ENCODE measurements around the gene LETM1. TPM values are rescaled to one million over a fixed set of nuclear protein-coding genes. Genes with fewer than 3 reads are reported as not detected.

Gene LETM1
- total and polyA plus RNA-seq, 2 of the 13 experiments (the other 11 are each of a cell fraction or from before 2014, with no cell fraction given) = 9.7 to 41.6 TPM

DNA sequence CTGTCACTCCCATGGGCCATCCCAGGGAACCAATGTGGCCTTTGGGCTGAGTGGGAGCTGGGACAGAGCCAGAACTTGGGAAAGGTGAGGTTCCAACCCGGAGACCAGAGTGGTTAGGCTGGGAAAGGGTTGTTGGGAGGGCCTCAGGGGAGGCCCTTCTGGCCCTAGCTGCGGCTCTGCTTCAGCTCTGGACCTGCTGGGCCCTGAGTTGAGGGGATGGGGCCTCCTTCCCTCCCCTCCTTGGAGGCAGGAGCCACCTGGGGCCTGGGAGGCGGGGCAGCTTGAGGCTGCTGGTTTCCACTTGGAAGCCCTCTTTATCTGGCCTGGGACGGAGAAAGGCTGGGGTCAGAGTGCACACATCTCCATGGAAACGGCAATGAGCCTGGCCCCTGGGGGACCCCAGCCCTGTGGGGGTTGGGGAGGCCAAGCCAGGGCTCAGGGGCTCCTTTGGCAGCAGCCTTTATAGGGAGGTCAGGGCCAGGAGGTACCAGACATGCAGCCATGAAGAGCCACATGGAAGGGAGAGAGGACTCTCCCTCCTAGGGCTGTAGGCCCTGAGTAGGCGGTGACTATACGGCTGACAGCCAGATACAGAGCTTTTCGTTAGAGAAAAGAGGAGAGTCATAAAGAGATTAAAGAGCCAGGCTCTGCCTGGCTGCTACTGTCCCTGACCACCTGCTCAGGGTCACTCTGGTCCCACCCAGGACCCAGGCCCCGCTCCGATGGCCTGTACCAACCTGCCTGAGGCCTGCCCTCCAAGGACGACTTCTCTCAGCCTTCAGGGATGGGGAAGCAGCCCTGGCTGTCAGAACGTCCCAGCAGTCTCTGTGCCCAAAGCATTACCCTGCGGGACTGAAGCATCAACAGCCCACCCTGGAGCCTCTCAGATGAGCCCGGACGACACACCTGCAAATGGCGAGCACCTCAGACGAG lies 8.4 kb upstream of the LETM1 start (continued):
- TF ChIP-seq, protein P1, sequence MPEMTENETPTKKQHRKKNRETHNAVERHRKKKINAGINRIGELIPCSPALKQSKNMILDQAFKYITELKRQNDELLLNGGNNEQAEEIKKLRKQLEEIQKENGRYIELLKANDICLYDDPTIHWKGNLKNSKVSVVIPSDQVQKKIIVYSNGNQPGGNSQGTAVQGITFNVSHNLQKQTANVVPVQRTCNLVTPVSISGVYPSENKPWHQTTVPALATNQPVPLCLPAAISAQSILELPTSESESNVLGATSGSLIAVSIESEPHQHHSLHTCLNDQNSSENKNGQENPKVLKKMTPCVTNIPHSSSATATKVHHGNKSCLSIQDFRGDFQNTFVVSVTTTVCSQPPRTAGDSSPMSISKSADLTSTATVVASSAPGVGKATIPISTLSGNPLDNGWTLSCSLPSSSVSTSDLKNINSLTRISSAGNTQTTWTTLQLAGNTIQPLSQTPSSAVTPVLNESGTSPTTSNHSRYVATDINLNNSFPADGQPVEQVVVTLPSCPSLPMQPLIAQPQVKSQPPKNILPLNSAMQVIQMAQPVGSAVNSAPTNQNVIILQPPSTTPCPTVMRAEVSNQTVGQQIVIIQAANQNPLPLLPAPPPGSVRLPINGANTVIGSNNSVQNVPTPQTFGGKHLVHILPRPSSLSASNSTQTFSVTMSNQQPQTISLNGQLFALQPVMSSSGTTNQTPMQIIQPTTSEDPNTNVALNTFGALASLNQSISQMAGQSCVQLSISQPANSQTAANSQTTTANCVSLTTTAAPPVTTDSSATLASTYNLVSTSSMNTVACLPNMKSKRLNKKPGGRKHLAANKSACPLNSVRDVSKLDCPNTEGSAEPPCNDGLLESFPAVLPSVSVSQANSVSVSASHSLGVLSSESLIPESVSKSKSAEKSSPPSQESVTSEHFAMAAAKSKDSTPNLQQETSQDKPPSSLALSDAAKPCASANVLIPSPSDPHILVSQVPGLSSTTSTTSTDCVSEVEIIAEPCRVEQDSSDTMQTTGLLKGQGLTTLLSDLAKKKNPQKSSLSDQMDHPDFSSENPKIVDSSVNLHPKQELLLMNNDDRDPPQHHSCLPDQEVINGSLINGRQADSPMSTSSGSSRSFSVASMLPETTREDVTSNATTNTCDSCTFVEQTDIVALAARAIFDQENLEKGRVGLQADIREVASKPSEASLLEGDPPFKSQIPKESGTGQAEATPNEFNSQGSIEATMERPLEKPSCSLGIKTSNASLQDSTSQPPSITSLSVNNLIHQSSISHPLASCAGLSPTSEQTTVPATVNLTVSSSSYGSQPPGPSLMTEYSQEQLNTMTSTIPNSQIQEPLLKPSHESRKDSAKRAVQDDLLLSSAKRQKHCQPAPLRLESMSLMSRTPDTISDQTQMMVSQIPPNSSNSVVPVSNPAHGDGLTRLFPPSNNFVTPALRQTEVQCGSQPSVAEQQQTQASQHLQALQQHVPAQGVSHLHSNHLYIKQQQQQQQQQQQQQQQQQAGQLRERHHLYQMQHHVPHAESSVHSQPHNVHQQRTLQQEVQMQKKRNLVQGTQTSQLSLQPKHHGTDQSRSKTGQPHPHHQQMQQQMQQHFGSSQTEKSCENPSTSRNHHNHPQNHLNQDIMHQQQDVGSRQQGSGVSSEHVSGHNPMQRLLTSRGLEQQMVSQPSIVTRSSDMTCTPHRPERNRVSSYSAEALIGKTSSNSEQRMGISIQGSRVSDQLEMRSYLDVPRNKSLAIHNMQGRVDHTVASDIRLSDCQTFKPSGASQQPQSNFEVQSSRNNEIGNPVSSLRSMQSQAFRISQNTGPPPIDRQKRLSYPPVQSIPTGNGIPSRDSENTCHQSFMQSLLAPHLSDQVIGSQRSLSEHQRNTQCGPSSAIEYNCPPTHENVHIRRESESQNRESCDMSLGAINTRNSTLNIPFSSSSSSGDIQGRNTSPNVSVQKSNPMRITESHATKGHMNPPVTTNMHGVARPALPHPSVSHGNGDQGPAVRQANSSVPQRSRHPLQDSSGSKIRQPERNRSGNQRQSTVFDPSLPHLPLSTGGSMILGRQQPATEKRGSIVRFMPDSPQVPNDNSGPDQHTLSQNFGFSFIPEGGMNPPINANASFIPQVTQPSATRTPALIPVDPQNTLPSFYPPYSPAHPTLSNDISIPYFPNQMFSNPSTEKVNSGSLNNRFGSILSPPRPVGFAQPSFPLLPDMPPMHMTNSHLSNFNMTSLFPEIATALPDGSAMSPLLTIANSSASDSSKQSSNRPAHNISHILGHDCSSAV (CRISPR knock-in tag; IDR thresholded peaks at IDR 0.05; ENCODE audit: borderline replicate concordance) = no peak
- TF ChIP-seq ZNF296 (CRISPR knock-in tag; conservative IDR thresholded peaks at IDR 0.05) (no peak), ZNF143 (CRISPR knock-in tag; IDR thresholded peaks at IDR 0.05) (no peak), YEATS2 (CRISPR knock-in tag; IDR thresholded peaks at IDR 0.05; ENCODE audit: borderline replicate concordance) (no peak), RBFOX2 (IDR thresholded peaks at IDR 0.05; ENCODE audit: low read depth, low read length) (no peak), AGO1 (IDR thresholded peaks at IDR 0.05; ENCODE audit: low read depth, low read length, poor library complexity, severe bottlenecking) (peak; percentile 76), ZEB1 (IDR thresholded peaks at IDR 0.05; ENCODE audit: insufficient replicate concordance, low read depth) (no peak), TGIF2 (CRISPR knock-in tag; IDR thresholded peaks at IDR 0.05) (peak; percentile 19; the same call in 1 of the 2 replicates), KDM5B (CRISPR knock-in tag; IDR thresholded peaks at IDR 0.05; ENCODE audit: borderline replicate concordance) (peak; percentile 51; the same call in 1 of the 2 replicates), CHD4 (IDR thresholded peaks at IDR 0.05; ENCODE audit: borderline replicate concordance, low read length) (no peak), SIX4 (CRISPR knock-in tag; IDR thresholded peaks at IDR 0.05) (no peak), ZNF629 (CRISPR knock-in tag; conservative IDR thresholded peaks at IDR 0.05) (no peak), ARNT (IDR thresholded peaks at IDR 0.05) (no peak), KDM1A (CRISPR knock-in tag; IDR thresholded peaks at IDR 0.05) (no peak), DPF2 (CRISPR knock-in tag; IDR thresholded peaks at IDR 0.05; ENCODE audit: borderline replicate concordance, low read depth) (no peak)
- TF ChIP-seq, protein P2, sequence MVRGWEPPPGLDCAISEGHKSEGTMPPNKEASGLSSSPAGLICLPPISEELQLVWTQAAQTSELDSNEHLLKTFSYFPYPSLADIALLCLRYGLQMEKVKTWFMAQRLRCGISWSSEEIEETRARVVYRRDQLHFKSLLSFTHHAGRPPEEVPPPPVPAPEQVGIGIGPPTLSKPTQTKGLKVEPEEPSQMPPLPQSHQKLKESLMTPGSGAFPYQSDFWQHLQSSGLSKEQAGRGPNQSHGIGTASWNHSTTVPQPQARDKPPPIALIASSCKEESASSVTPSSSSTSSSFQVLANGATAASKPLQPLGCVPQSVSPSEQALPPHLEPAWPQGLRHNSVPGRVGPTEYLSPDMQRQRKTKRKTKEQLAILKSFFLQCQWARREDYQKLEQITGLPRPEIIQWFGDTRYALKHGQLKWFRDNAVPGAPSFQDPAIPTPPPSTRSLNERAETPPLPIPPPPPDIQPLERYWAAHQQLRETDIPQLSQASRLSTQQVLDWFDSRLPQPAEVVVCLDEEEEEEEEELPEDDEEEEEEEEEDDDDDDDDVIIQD (CRISPR knock-in tag; IDR thresholded peaks at IDR 0.05; ENCODE audit: low read depth) = no peak
- TF ChIP-seq, protein P3, sequence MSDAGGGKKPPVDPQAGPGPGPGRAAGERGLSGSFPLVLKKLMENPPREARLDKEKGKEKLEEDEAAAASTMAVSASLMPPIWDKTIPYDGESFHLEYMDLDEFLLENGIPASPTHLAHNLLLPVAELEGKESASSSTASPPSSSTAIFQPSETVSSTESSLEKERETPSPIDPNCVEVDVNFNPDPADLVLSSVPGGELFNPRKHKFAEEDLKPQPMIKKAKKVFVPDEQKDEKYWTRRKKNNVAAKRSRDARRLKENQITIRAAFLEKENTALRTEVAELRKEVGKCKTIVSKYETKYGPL (CRISPR knock-in tag; IDR thresholded peaks at IDR 0.05) = no peak
